GM19025 (cell line): ENCODE results near the gene NTM.
A peak's percentile ranks its signal among the peaks of the same experiment; 100 is the strongest.

Experiments used
- ATAC-seq: cut with Tn5 transposase; IDR thresholded peaks from one replicate; pipeline ENCODE4 v1.9.1; 2021; ENCODE audit warnings: mild to moderate bottlenecking, low read depth, moderate library complexity; ENCODE audit not compliant: unreplicated experiment

NTM gene

GRCh38 chr11:131841028-131841427 is 470.6 kb downstream of the NTM start:
- ATAC-seq = no peak

DNA sequence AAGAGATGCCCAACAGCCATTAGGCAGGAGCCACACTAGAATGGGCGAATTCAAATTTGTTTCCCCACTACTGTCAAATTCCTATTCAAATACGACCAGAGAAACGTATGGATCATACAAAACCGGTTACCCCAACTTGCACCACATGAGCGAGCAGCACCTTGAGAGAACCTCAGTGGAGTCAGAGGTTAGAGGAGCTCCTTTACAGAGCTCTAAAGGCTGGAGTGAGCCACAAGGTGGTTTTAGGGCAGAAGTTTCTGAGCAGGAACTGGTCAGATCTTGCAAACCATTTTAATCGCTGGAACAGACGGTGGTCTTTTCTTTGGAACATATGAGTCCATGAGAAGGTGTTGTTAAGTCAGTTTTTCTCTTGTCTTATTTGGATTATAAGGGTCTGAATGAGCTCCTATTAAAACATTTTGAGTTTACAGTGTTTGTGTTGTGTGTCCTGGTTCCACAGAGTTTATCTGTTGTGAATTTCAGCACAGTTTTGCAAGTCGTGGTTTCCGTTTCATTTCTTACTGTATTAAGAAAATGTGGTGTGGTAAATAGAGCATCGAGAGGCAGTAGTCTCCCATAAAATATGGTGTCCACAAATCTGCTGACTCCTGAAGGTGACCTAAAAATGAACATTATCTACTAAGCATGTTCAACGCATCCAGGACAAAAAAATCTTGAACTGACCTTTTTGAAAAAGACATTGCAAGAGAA is 471.7 kb downstream of the NTM start:
- no peak for ATAC-seq

- no peak for ATAC-seq
These were observed 474.8 kb downstream of the NTM start for GRCh38 chr11:131845255-131845654.

- no peak for ATAC-seq
These were observed 479.1 kb downstream of the NTM start for GRCh38 chr11:131849485-131849884.

- ATAC-seq = no peak
These were observed 480.1 kb downstream of the NTM start for GRCh38 chr11:131850507-131850906.

GRCh38 chr11:131851964-131852755 is 481.7 kb downstream of the NTM start:
- no peak for ATAC-seq

DNA sequence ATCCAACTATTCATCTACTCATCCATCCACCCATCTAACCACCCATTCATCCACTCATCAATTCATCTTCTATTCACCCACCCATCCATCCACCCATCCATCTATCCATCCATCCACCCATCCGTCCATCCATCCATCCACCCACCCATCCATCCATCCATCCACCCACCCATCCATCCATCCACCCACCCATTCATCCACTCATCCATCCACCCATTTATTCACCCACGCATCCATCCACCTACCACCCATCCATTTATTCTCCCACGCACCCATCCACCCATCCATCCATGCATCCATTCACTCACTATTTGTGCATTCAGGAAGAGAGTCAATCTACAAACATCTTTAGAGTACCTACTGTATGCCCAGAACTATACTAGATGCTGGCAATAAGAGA is 482.3 kb downstream of the NTM start:
- no peak for ATAC-seq

DNA sequence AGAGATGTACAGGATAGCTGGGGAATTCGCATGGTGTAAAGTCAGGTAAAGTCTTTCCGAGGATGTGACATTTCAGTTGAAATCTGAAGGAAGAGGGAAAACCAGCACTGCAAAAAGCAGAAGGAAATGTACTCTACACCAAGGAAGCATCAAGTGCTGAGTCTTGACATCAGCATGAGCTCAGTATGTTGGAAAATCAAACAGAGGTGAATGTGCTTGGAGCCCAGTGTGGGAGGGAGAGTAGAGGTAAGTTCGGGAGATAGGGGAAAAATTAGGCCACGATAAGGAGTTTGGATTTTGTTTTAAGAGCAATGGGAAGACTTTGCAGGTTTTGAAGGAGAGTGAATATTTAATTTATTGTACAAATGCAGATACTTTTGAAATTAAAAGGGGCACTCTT is 484.0 kb downstream of the NTM start:
- no peak for ATAC-seq

DNA sequence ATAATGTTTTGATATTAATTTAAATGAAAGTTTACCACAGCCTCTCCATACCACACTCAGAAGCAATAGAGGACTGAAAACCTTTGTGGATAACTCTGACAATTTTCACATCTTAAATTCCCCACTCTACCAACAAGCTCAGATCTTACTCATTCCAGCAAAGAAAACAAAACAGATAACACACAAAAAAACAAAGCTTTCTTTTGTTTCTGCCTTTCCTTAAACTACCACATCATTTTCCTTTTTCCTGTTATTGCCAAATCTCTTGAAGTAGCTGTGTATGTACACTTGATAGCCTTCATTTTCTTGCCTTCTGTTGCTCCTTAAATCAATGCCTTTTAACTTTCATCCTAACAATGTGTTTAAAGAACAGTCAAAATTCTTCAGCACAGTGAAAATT is 484.9 kb downstream of the NTM start:
- ATAC-seq = no peak

- no peak for ATAC-seq
These were observed 486.8 kb downstream of the NTM start for GRCh38 chr11:131857246-131857645.

DNA sequence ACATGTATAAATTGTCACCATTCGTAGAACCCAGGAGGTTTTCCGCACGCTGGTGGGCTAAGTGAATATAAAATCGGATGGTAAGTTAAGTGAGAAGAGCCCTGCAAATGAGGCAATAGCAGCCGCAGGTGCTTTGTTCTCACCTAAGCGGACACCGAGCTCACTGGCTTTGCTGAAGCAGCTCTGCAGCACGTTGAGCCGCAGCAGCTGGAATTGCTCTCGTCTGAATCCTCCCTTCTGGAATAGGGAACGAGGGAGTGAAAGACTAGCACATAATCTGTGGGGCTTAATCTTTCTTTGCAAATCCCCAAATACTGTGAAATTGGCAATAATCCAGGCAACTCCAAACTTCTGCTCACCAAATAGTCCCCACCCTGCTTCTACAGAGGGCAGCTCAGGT is 488.1 kb downstream of the NTM start:
- ATAC-seq = no peak

DNA sequence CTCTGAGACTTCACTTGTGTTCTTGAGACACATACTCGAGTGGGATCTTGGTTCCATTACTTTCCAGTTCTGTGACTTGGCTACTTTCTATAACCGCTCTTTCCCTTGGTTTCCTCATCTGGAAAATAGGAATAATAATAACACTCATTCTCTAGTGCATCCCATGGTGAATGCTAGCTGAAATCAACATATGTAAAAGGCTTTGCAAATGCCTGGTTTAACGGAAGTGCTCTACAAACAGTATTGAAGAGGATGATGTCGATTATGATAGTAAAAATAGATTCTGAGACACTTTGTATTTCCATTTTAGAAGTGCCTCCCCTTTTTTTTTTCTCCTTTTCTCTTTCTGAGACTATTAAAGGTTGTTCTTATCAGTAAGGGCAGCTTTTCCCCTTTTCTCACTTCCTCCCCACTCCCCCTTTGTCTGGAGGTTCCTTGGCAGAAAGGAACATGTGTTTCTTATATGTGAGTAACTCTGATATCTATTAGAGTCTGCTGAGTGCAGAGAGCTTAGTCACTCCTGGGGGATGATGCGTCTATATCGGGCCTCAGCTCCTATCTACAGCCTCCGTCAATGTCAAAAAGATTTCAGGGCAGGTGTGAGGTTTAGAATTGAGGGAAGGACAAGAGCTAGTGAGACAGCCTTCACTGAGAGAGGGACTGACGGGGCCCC is 489.3 kb downstream of the NTM start:
- ATAC-seq = no peak

GRCh38 chr11:131864228-131864627 is 493.8 kb downstream of the NTM start:
- no peak for ATAC-seq

GRCh38 chr11:131865860-131866259 is 495.4 kb downstream of the NTM start:
- no peak for ATAC-seq

- no peak for ATAC-seq
These were observed 496.4 kb downstream of the NTM start for GRCh38 chr11:131866535-131867400.

GRCh38 chr11:131867457-131868257 is 497.2 kb downstream of the NTM start:
- peak; percentile 76 for ATAC-seq

GRCh38 chr11:131868629-131869507 is 498.5 kb downstream of the NTM start:
- ATAC-seq = no peak

GRCh38 chr11:131870305-131870704 is 499.9 kb downstream of the NTM start:
- no peak for ATAC-seq

DNA sequence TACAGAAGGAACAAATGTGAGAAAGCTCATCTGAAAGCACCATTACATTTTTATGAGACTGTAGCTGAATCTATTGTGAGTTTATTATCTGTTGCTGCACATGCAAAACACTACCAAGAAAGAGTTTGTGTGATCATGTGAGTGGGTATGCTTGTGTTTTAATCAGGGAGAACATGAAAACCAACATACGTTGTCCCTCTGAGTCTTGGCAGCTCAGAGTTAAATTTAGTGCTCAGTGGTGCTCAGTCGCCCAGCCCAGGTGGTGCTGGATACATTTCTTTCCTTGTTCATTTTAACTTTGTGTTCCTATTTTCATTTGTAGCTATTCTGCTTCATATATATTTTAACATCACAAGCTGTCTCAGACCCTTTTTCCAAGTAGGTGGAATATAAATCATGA is 500.6 kb downstream of the NTM start:
- ATAC-seq = no peak
